H7 (cell line): ENCODE measurements around the gene COA7. TPM values are rescaled to one million over a fixed set of nuclear protein-coding genes. Genes with fewer than 3 reads are reported as not detected.

ENCODE experiments used
- DNase-seq: peaks from one replicate; pipeline ENCODE4 v3.0.0; 2012
- H3K27me3 ChIP-seq: 2 replicates; pipeline ENCODE4 v1.6.0; 2011; ENCODE audit warnings: mild to moderate bottlenecking, low read length; ENCODE audit not compliant: control insufficient read depth, insufficient read depth
- H3K36me3 ChIP-seq: replicated peaks from 2 replicates; pipeline ENCODE4 v1.5.1; 2011; ENCODE audit warnings: low read length; ENCODE audit not compliant: control insufficient read depth, insufficient read depth
- H3K4me3 ChIP-seq: 2 replicates; pipeline ENCODE4 v1.5.1; 2011; ENCODE audit warnings: low read depth, mild to moderate bottlenecking, control low read depth, low read length, moderate library complexity; ENCODE audit not compliant: insufficient read depth
- total RNA-seq: library from RNA; depleted of rRNA; stranded (reverse); fragments of >200 nt; shearing (Covaris generic); gene quantifications from 2 replicates; pipeline ENCODE4 v1.2.3, GENCODE V29; 2014; rRNA removed

COA7 gene
- total RNA-seq, 1 experiment from 2014 or later: 30.0 TPM

- no peak overlapping the region for H3K4me3 ChIP-seq
- peaks cover 2% of the 10 kb centered on the region; the same call in 1 of the 2 replicates for H3K27me3 ChIP-seq
- no peak for DNase-seq
- H3K36me3 ChIP-seq: no peaks in the 10 kb centered on the region
Measured at GRCh38 chr1:52641307-52641706, 56.8 kb downstream of the COA7 start.

GRCh38 chr1:52640697-52641096 is 57.5 kb downstream of the COA7 start:
- no peaks in the 10 kb centered on the region for H3K36me3 ChIP-seq
- no peak for DNase-seq
- no peak overlapping the region for H3K4me3 ChIP-seq
- peaks cover 2% of the 10 kb centered on the region; the same call in 1 of the 2 replicates for H3K27me3 ChIP-seq

GRCh38 chr1:52637946-52638345 is 60.2 kb downstream of the COA7 start:
- Histone ChIP-seq H3K36me3 (no peaks in the 10 kb centered on the region), H3K27me3 (peaks cover 20% of the 10 kb centered on the region), H3K4me3 (no peak overlapping the region)
- no peak for DNase-seq

- Histone ChIP-seq H3K36me3 (no peaks in the 10 kb centered on the region), H3K4me3 (no peak overlapping the region), H3K27me3 (peaks cover 30% of the 10 kb centered on the region)
- no peak for DNase-seq
Measured at GRCh38 chr1:52636721-52637695, 61.1 kb downstream of the COA7 start.

- H3K4me3 ChIP-seq: no peak overlapping the region
- no peak for DNase-seq
- H3K27me3 ChIP-seq: peaks cover 36% of the 10 kb centered on the region
- H3K36me3 ChIP-seq: no peaks in the 10 kb centered on the region
Measured at GRCh38 chr1:52635321-52636089, 62.6 kb downstream of the COA7 start.

Other genes with a start within 250 kb of the COA7 start
- 52.4 and 64.6 TPM in 2 replicates for gene TUT4, start 145.3 kb downstream of the COA7 start, total RNA-seq
- gene GPX7, start 96.0 kb downstream of the COA7 start, total RNA-seq: 27.2 and 42.6 TPM in 2 replicates
- gene SHISAL2A, start 65.2 kb downstream of the COA7 start, total RNA-seq: 0.18 and 1.3 TPM in 2 replicates
- gene ZYG11B, start 28.1 kb upstream of the COA7 start, total RNA-seq: 31.6 and 45.2 TPM in 2 replicates
- 6.8 and 14.0 TPM in 2 replicates for gene ZYG11A, start 144.4 kb upstream of the COA7 start, total RNA-seq
- gene ECHDC2, start 223.4 kb upstream of the COA7 start, total RNA-seq: 5.3 and 16.3 TPM in 2 replicates
- gene SCP2, start 228.9 kb upstream of the COA7 start, total RNA-seq: 78.7 and 98.7 TPM in 2 replicates